ENCODE measurements around the gene PIK3C2A. TPM values are rescaled to one million over a fixed set of nuclear protein-coding genes. Genes with fewer than 3 reads are reported as not detected.

PIK3C2A gene
- total RNA-seq, 2 donors from 2014 or later = 21.4 to 40.0 TPM

DNA sequence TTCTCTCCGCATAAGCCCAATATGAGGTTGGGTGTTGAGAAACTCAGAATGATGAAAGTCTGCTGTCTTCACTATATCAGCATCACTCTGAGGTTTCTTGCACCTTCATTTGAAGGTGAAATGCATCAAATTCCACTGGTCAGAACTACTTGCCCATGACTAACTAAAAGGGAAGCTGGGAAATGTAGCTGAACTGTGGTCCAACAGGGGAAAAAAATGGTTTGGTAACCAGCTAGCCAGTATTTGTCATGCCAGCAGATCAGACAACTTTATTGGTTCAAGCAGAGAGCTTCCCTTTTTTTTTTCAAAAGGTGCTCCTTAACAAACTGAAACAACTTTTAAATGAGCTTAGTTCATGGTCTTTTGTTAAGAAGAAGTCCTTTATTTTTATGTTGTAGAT, 14.2 kb upstream of the PIK3C2A start:
- Histone ChIP-seq H3K27ac (no peak overlapping the region), H3K4me1 (no peaks in the 10 kb centered on the region), H3K27me3 (no peaks in the 10 kb centered on the region), H3K9me3 (no peaks in the 10 kb centered on the region), H3K36me3 (replicated peaks in 1 of 2; ENCODE audit: insufficient read depth in 1 of 2, low read depth in 2 of 2) (no peaks in the 10 kb centered on the region), H3K4me3 (no peak overlapping the region)
- ATAC-seq (no peak), DNase-seq (no peak)
- TF ChIP-seq POLR2A (IDR thresholded peaks at IDR 0.05) = no peak
- TF ChIP-seq, protein P1, sequence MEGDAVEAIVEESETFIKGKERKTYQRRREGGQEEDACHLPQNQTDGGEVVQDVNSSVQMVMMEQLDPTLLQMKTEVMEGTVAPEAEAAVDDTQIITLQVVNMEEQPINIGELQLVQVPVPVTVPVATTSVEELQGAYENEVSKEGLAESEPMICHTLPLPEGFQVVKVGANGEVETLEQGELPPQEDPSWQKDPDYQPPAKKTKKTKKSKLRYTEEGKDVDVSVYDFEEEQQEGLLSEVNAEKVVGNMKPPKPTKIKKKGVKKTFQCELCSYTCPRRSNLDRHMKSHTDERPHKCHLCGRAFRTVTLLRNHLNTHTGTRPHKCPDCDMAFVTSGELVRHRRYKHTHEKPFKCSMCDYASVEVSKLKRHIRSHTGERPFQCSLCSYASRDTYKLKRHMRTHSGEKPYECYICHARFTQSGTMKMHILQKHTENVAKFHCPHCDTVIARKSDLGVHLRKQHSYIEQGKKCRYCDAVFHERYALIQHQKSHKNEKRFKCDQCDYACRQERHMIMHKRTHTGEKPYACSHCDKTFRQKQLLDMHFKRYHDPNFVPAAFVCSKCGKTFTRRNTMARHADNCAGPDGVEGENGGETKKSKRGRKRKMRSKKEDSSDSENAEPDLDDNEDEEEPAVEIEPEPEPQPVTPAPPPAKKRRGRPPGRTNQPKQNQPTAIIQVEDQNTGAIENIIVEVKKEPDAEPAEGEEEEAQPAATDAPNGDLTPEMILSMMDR (IDR thresholded peaks at IDR 0.05) = no peak
- WGBS, 2 donors = 94 to 96% methylated on average over 1 of the region's 1 CpG
- intact Hi-C loops (cut with DNase I) = no loop called here

DNA sequence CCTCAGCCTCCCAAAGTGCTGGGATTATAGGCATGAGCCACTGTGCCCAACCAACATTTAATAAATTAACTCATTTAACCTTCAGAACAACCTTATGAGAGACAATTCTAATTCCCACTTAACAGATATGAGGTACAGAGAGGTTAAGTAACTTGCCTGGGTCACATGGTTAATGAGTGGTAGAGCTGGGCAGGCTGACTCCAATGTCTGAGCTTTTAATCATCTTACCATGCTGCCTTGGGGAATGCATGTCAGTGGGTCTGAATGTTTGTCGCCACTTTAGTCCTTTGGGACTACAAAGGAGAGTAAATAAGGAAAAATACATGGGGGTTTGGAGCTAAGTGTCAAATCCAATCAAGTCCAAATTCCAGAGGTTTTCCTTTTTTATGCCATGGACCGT, 11.2 kb upstream of the PIK3C2A start:
- ATAC-seq = no peak
- no peak for DNase-seq
- TF ChIP-seq, protein P1 (IDR thresholded peaks at IDR 0.05) = no peak
- TF ChIP-seq POLR2A (IDR thresholded peaks at IDR 0.05) = no peak
- Histone ChIP-seq H3K27me3 (no peaks in the 10 kb centered on the region), H3K27ac (no peak overlapping the region), H3K9me3 (no peaks in the 10 kb centered on the region), H3K4me1 (no peaks in the 10 kb centered on the region), H3K36me3 (replicated peaks in 1 of 2; ENCODE audit: insufficient read depth in 1 of 2, low read depth in 2 of 2) (no peaks in the 10 kb centered on the region), H3K4me3 (no peak overlapping the region)
- 66 to 75% methylated on average over 2 of the region's 2 CpGs for WGBS, 2 donors
- intact Hi-C loops (cut with DNase I) = loop anchor here (10.0 kb wide), 1 partner anchor 56 kb away; the partner anchor contains the start of gene NUCB2

DNA sequence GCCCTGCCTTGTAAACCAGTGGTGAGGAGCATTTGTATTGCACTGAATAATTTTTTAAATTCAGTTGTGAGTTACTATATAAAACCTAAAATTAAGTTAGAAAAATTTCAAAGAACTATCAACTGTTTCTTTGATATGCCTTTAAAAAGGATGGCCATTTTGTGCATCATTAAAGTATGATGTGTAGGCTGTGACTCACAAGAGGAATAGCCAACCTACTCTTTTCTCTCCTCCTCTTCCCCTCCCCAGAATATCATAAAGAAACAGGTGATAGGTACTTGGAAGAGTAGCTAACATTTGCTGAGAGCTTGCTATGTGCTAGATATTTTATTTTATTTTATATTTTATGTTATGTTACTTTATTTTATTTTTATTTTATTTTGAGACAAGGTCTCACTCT, 10.6 kb upstream of the PIK3C2A start:
- no peak overlapping the region for H3K27ac ChIP-seq
- TF ChIP-seq POLR2A (IDR thresholded peaks at IDR 0.05) = no peak
- TF ChIP-seq, protein P1 (IDR thresholded peaks at IDR 0.05) = no peak
- no peak overlapping the region for H3K4me3 ChIP-seq
- H3K9me3 ChIP-seq = no peaks in the 10 kb centered on the region
- ATAC-seq (no peak), DNase-seq (no peak)
- no peaks in the 10 kb centered on the region for H3K27me3 ChIP-seq
- H3K4me1 ChIP-seq = no peaks in the 10 kb centered on the region
- no peaks in the 10 kb centered on the region for H3K36me3 ChIP-seq (replicated peaks in 1 of 2; ENCODE audit: insufficient read depth in 1 of 2, low read depth in 2 of 2)
- intact Hi-C loops (cut with DNase I) = loop anchor here (10.0 kb wide), 1 partner anchor 56 kb away; the partner anchor contains the start of gene NUCB2

DNA sequence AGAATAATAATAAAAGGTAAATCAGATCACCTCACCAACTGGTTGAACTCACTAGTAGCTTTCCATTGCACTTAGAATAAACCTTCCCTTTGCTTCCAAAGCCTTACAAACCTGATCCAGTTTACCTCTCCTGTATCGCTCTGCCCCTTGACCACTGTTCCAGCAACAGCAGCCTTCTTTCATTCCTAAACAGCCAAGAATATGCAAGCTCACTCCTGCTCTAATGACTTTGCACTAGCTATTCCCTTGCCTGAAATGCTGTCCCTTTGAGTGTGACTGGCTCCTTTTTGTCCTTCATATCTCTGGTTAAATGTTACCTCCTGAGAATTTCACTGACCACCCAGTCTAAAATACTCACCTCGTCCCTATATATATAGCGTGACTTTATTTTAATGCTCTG, 9.6 kb upstream of the PIK3C2A start:
- H3K4me3 ChIP-seq = no peak overlapping the region
- no peak for TF ChIP-seq POLR2A (IDR thresholded peaks at IDR 0.05)
- TF ChIP-seq, protein P1 (IDR thresholded peaks at IDR 0.05) = no peak
- intact Hi-C loops (cut with DNase I) = loop anchor here (10.0 kb wide), 1 partner anchor 57 kb away; the partner anchor contains the start of gene NUCB2
- no peaks in the 10 kb centered on the region for H3K9me3 ChIP-seq
- H3K36me3 ChIP-seq (replicated peaks in 1 of 2; ENCODE audit: insufficient read depth in 1 of 2, low read depth in 2 of 2) = no peaks in the 10 kb centered on the region
- no peak overlapping the region for H3K27ac ChIP-seq
- H3K27me3 ChIP-seq = no peaks in the 10 kb centered on the region
- 84 to 94% methylated on average over 3 of the region's 3 CpGs for WGBS, 2 donors
- DNase-seq (no peak), ATAC-seq (no peak)
- H3K4me1 ChIP-seq = no peaks in the 10 kb centered on the region

DNA sequence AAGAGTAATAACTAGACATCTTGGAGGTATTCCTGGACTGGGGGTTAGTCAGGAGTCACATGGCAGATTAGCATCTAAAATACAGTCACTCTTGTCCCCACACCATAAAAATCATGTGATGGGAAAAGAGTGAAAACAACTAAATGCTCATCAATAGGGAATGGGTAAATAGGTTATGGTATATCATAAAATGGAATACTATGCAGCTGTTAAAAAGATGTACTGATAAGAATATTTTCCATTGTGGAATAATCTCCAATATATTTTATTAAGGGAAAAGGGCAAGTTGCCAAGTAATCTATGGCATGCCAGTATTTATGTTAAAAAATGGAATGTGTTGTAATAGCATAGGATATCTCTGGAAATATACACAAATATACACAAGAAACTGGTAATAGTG, 6.6 kb upstream of the PIK3C2A start:
- intact Hi-C loops (cut with DNase I) = loop anchor here (10.0 kb wide), 1 partner anchor 60 kb away; the partner anchor contains the start of gene NUCB2
- no peaks in the 10 kb centered on the region for H3K27me3 ChIP-seq
- no peak for TF ChIP-seq POLR2A (IDR thresholded peaks at IDR 0.05)
- TF ChIP-seq, protein P1 (IDR thresholded peaks at IDR 0.05) = no peak
- H3K36me3 ChIP-seq (replicated peaks in 1 of 2; ENCODE audit: insufficient read depth in 1 of 2, low read depth in 2 of 2) = no peaks in the 10 kb centered on the region
- no peaks in the 10 kb centered on the region for H3K9me3 ChIP-seq
- peaks cover 7% of the 10 kb centered on the region for H3K4me1 ChIP-seq
- ATAC-seq (no peak), DNase-seq (no peak)
- H3K4me3 ChIP-seq = no peak overlapping the region
- H3K27ac ChIP-seq = no peak overlapping the region

Measured in body of pancreas (tissue), 4 donors.